NB4 (cell line): ENCODE measurements around the gene IL22RA1.

ENCODE experiments used
- DNase-seq: peaks from one replicate; pipeline ENCODE4 v3.0.0; 2010; ENCODE audit warnings: low read depth
- H3K4me3 ChIP-seq: one replicate; pipeline ENCODE4 v1.5.1; 2011; ENCODE audit warnings: mild to moderate bottlenecking, low read depth, low read length, moderate library complexity
- CTCF ChIP-seq: IDR thresholded peaks from one replicate; pipeline ENCODE4 v1.5.1; 2012; ENCODE audit warnings: low read depth, low read length
- MAX ChIP-seq: IDR thresholded peaks from 2 replicates; pipeline ENCODE4 v1.6.1; 2011; ENCODE audit warnings: low read depth, low read length
- MYC ChIP-seq: IDR thresholded peaks from 2 replicates; pipeline ENCODE4 v1.6.1; 2011; ENCODE audit warnings: low read depth, low read length
- POLR2A ChIP-seq: IDR thresholded peaks from 2 replicates; pipeline ENCODE4 v1.6.1; 2011; ENCODE audit warnings: mild to moderate bottlenecking; ENCODE audit not compliant: insufficient read length; ENCODE audit errors: extremely low read depth

IL22RA1 gene

GRCh38 chr1:24105368-24106160 lies 37.4 kb downstream of the IL22RA1 start:
- no peak overlapping the region for H3K4me3 ChIP-seq
- TF ChIP-seq MYC (no peak), POLR2A (no peak), MAX (no peak), CTCF (no peak)
- DNase-seq = no peak

- TF ChIP-seq MAX (no peak), POLR2A (no peak), MYC (no peak)
- H3K4me3 ChIP-seq = no peak overlapping the region
- DNase-seq = no peak
Measured at GRCh38 chr1:24104854-24105253, 38.1 kb downstream of the IL22RA1 start.

GRCh38 chr1:24103879-24104278 lies 39.1 kb downstream of the IL22RA1 start:
- DNase-seq = no peak
- TF ChIP-seq CTCF (no peak), MAX (no peak), POLR2A (no peak), MYC (no peak)
- H3K4me3 ChIP-seq = no peak overlapping the region

GRCh38 chr1:24103408-24103807 lies 39.5 kb downstream of the IL22RA1 start:
- DNase-seq = no peak
- no peak overlapping the region for H3K4me3 ChIP-seq
- TF ChIP-seq CTCF = no peak
- no peak for TF ChIP-seq POLR2A
- no peak for TF ChIP-seq MYC
- no peak for TF ChIP-seq MAX

GRCh38 chr1:24102961-24103360 lies 40.0 kb downstream of the IL22RA1 start:
- no peak overlapping the region for H3K4me3 ChIP-seq
- no peak for DNase-seq
- TF ChIP-seq CTCF = no peak
- no peak for TF ChIP-seq MYC
- TF ChIP-seq MAX = no peak
- no peak for TF ChIP-seq POLR2A

GRCh38 chr1:24101796-24102586 lies 40.9 kb downstream of the IL22RA1 start:
- no peak for DNase-seq
- no peak overlapping the region for H3K4me3 ChIP-seq
- TF ChIP-seq MAX (no peak), POLR2A (no peak), MYC (no peak), CTCF (no peak)
